KMS-11 (cell line): ENCODE measurements around the gene ASMTL.

ENCODE experiments used
- H2AFZ ChIP-seq: fragments of 200-600 bp; sonication (generic); 2 replicates; pipeline ENCODE4 v1.6.1; 2016; ENCODE audit warnings: antibody characterized with exemption, mixed run types, low read depth
- H3K27ac ChIP-seq: fragments of 200-600 bp; sonication (generic); 2 replicates; pipeline ENCODE4 v1.6.1; 2016; ENCODE audit warnings: mild to moderate bottlenecking, mixed run types
- H3K27me3 ChIP-seq: fragments of 200-600 bp; sonication (generic); 2 replicates; pipeline ENCODE4 v1.6.1; 2017; ENCODE audit warnings: mild to moderate bottlenecking, low read depth, mixed run types, moderate library complexity; ENCODE audit not compliant: insufficient read depth
- H3K36me3 ChIP-seq: fragments of 200-600 bp; sonication (generic); 2 replicates; pipeline ENCODE4 v1.6.1; 2017; ENCODE audit warnings: mild to moderate bottlenecking, mixed run types; ENCODE audit not compliant: insufficient read depth
- H3K4me1 ChIP-seq: fragments of 200-600 bp; sonication (generic); 2 replicates; pipeline ENCODE4 v1.6.1; 2016; ENCODE audit warnings: mild to moderate bottlenecking, low read depth, mixed run types; ENCODE audit not compliant: poor library complexity, severe bottlenecking
- H3K4me2 ChIP-seq: fragments of 200-600 bp; sonication (generic); 2 replicates; pipeline ENCODE4 v1.7.0; 2016; ENCODE audit warnings: mild to moderate bottlenecking, mixed run types
- H3K4me3 ChIP-seq: fragments of 200-600 bp; sonication (generic); IDR thresholded peaks from 2 replicates; pipeline ENCODE4 v1.6.1; 2017; ENCODE audit warnings: low read depth, low read length, mixed read lengths; ENCODE audit not compliant: insufficient read depth
- H3K79me2 ChIP-seq: fragments of 200-600 bp; sonication (generic); 2 replicates; pipeline ENCODE4 v1.6.1; 2016; ENCODE audit warnings: low read depth, mixed run types; ENCODE audit not compliant: insufficient read depth
- H3K9ac ChIP-seq: fragments of 200-600 bp; sonication (generic); 2 replicates; pipeline ENCODE4 v1.6.1; 2016; ENCODE audit warnings: mild to moderate bottlenecking, mixed run types
- H4K20me1 ChIP-seq: fragments of 200-600 bp; sonication (generic); 2 replicates; pipeline ENCODE4 v1.6.1; 2016; ENCODE audit warnings: mild to moderate bottlenecking, mixed run types; ENCODE audit not compliant: insufficient read depth
- CTCF ChIP-seq: fragments of 200-600 bp; sonication (generic); conservative IDR thresholded peaks from 2 replicates; pipeline ENCODE4 v1.6.1; 2017; ENCODE audit warnings: low read depth, mild to moderate bottlenecking, antibody characterized with exemption, low read length, moderate library complexity, mixed read lengths

ASMTL gene, protein sequence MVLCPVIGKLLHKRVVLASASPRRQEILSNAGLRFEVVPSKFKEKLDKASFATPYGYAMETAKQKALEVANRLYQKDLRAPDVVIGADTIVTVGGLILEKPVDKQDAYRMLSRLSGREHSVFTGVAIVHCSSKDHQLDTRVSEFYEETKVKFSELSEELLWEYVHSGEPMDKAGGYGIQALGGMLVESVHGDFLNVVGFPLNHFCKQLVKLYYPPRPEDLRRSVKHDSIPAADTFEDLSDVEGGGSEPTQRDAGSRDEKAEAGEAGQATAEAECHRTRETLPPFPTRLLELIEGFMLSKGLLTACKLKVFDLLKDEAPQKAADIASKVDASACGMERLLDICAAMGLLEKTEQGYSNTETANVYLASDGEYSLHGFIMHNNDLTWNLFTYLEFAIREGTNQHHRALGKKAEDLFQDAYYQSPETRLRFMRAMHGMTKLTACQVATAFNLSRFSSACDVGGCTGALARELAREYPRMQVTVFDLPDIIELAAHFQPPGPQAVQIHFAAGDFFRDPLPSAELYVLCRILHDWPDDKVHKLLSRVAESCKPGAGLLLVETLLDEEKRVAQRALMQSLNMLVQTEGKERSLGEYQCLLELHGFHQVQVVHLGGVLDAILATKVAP

GRCh38 chrX:1452516-1453394 lies at the start of gene ASMTL:
TSS of gene ASMTL (minus strand) at chrX:1452909. CDS start at chrX:1452840, 69 bp downstream.
- no peak within 1 kb of the TSS for H3K4me3 ChIP-seq
- no peaks in the 10 kb centered on the region for H3K36me3 ChIP-seq
- peak within 1 kb of the TSS; percentile 55; the same call in 1 of the 2 replicates for H3K27ac ChIP-seq
- peaks cover 19% of the 10 kb centered on the region for H3K4me1 ChIP-seq
- peak within 1 kb of the TSS; percentile 68; the same call in 1 of the 2 replicates for H3K9ac ChIP-seq
- H3K79me2 ChIP-seq = peaks cover 25% of the 10 kb centered on the region; the same call in 1 of the 2 replicates
- H3K4me2 ChIP-seq = peak within 1 kb of the TSS; percentile 42
- no peak for TF ChIP-seq CTCF
- no peak within 1 kb of the TSS for H2AFZ ChIP-seq
- H3K27me3 ChIP-seq = no peaks in the 10 kb centered on the region
- no peaks in the 10 kb centered on the region for H4K20me1 ChIP-seq

DNA sequence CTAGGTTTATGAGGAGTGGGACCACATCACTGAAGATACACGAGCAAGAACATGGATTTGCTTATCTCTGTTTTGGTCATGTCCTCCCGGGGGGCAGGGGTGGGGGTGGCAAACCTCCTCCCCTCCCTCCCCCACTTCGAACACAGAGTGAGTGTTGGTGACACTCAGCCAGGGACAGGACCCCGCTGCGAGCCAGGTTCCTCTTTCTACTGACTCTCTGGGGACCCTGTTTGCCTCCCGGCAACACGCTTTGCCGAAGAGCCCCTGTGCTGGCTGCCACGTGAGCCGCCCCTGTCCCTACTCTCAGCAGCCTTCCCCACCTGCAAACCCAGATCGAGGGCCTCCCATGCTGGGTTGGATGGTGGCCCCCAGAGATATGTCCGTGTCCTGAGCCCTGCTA lies 49.5 kb upstream of the ASMTL start:
- Histone ChIP-seq H4K20me1 (no peaks in the 10 kb centered on the region), H3K36me3 (no peaks in the 10 kb centered on the region), H3K4me2 (no peak overlapping the region), H3K79me2 (peaks cover 51% of the 10 kb centered on the region), H2AFZ (no peak overlapping the region), H3K9ac (no peak overlapping the region), H3K27me3 (no peaks in the 10 kb centered on the region), H3K27ac (no peak overlapping the region), H3K4me1 (peaks cover 33% of the 10 kb centered on the region), H3K4me3 (no peak overlapping the region)
- TF ChIP-seq CTCF = no peak

DNA sequence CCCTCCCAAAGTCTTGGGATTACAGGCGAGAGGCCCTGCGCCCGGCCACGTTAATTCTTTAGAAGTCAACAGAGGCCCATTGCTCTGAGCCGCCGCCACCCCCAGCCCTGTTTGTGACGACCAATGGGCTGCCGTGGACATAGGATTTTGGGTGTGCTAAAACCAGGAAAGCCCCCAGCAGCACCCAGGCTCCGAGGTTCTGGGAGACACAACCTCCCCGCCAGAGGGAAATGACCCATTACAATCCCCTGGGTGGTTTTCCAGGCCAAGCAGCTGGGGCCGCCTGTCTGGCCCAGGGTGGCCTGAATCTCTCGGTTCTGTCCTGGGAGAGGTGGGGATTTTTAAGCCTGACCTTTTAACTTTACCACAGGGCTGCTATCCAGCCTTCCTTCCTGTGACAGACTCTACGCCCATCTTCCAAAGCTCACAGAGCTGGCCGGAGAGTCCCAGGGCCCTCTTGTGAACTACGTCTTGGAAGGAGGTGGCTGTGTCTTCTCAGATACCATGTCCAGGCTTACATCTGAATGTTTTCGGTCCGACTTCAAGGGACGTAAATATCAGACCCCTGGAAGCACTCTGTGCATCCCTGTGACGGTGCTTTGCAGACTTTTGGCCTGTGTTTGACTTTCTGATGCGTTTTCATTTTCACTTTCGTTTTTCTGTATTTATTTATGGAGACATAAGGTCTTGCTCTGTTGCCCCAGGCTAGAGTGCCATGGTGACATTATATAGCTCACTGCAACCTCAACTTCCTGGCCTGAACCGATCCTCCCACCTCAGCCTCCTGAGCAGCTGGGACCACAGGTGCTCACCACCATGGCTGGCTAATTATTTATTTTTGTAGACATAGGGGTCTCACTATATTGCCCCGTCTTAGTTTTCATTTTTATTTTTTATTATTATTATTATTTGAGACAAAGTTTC lies 48.3 kb upstream of the ASMTL start:
- Histone ChIP-seq H3K36me3 (no peaks in the 10 kb centered on the region), H4K20me1 (no peaks in the 10 kb centered on the region), H3K4me2 (no peak overlapping the region), H3K27me3 (no peaks in the 10 kb centered on the region), H3K4me1 (peaks cover 30% of the 10 kb centered on the region), H3K27ac (no peak overlapping the region), H3K4me3 (no peak overlapping the region), H3K9ac (no peak overlapping the region), H2AFZ (no peak overlapping the region), H3K79me2 (peaks cover 46% of the 10 kb centered on the region; the same call in 1 of the 2 replicates)
- TF ChIP-seq CTCF = no peak
